ENCODE data around the gene HRAS.

Gene HRAS

DNA sequence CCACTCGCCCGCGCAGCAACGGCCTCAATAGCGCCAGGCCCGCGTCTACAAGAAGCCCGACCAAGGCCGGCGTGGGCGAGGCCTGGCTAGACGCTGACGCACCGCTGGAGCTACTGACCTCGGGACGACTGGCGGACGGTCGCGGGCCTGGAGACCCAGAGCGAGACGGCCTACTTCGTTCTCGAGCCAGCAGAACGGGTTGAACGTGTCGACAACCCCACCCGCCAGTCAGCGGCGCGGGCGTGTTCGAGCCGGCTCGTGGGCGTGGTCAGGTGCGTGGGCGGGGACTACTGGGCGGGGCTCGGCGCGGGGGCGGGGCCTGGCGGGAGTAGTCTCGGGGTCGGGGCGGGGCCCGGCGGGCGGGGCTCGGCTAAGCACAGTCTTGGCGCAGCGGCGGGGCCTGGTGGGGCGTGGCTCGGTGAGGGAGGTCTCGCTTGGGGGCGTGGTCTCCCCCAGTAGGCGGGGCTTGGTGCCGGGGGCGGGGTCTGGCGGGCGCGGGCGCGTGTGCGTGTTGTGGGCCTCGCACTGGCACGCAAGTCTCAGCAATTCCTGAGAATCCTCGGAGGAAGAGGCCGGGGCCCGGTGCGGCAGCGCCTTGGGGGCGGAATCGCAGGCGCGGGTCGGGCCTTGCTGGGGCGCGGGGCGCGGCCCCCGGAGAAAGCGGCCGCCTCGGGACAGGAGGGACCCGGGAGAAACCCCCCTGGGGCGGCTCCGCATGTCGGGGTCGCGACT is 28.2 kb downstream of the HRAS start, which contains the start of gene RNH1:
Gene RNH1 (minus strand): TSS at position 248 of the 732 bp plus-strand sequence. CDS start 5,080 bp downstream, outside the sequence.
- DNase-seq: peak; percentile 66

DNA sequence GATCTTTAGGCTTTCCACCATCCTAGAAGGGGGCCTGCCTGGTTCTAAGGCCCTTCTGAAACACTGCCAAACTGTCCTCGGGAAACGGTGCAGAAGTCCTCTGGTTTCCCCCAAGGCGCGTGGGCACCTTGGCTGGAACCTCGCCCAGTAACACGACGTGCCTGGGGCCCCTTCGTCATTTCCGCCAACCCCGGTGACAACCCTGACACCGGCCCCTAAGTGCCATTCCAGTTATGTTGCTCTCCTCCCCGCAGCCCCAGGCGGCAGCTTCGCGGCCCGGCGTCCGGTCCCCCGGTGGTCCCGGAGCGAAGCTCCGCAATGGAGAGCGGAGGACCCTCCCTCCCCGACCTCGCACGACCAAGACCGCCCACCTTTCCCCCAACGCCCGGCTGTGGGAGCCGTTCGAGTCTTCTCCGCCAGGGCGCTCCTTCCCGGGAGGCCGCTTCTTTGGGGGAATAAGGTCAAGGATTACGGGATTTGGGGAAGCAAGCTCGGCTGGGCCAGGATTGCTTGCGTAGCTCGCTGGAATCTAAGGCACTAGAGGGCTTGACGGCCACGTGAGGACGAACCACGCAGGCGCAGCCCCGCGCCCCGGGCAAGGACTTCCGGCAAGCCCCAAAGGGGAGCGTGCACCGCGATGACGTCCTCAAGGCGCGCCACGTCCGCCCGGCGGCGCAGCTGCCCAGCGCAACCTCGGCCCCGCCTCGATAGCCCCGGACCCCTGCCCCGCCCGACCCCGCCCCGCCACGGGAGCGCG is 29.0 kb downstream of the HRAS start:
- DNase-seq: peak; percentile 81

DNA sequence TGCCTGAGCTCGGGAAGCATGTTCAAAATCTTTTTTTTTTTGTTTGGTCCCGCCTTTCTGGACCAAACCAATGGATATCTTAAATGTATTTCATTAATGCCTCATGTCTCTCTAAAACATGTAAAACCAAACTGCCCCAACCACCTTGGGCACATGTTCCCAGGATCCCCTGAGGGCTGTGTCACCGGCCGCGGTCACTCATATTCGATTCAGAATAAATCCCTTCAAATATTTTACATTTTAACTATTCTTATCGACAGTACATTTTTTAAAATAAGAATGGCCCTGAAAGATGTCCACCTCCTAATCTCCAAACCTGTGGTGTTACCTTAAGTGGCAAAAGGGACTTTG is 30.4 kb downstream of the HRAS start:
- no peak for DNase-seq

DNA sequence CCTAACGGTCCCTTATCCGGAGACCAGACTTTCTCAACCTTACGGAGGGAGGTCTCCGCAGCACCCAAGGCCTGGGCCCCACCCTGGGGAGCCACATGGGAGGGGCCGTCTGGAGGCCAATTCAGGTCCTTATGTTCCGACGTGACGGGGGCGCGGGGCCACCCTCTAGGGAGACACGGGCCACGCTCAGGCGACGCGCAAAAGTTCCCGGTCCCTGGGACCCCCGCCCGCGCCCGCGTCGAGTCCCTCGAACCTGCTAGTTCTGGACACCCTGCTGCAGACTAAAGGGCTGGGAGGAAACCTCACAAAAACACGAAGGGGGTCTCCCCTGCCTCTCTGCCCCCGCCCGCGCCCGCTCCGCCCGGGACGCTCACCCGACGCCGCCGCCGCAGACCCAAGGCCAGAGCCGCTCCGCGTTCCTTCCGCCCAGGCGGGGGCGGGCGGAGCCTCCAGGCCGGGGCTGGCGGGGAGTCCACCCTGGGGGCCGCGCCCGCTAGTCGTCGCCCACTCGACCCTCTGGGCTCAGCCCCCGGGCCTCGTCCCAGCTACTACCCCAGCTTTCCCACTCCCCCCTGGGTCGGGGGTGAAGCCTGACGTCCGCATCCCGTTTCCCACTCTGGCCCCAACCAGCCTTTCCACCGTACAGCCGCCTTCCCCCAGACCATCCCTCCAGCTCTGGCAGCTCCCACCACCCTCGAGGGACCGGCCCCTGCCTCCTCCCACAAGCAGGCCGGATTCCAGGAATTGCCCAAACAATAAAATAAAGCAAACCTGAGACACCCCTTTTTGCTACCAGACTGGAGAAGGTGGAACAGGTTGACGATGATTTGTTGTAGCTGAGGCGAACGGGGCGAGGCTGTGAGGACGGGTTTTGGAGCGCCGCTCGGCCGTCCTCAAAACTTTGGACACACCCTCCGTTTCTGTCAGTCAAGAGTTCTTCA is 31.1 kb downstream of the HRAS start:
- DNase-seq: no peak

DNA sequence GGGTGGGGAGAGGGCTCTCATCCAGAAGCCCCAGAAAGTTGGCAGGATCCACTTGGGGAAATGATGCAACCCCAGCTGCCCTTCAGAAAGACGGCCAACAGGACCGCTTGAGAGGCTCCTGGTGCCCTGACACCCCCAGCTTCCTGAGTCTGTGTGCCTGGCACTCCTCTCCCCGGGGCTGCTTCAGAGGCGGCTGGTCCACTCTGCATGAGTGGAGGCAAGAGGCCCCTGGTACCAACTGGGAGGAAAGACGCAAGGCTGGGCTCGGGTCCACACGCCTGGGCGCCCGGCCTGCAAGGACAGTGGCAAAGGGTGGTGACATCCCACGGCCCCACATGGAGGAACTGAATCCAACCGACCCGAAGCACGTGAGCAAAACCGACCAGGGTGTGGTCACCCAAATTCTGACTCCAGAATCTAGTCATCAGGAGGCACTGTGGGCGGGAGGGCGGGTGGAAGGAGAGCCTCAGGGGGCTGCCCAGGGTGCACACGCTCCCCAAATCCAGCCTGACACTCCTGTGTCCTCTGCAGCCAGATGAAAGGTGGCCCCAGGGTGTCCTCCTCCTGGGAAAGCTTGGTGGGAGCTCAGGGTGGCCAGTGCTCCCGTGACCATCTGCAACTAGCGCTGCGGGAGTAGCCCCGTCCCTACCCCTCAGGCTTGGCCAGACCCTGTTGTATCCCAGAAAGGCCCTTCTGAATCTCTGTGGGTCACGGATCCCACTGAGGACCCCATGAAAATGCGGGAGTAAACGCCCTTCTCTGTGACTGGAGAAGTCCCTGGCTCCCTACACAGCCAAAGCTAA is 32.0 kb downstream of the HRAS start:
- DNase-seq: no peak

DNA sequence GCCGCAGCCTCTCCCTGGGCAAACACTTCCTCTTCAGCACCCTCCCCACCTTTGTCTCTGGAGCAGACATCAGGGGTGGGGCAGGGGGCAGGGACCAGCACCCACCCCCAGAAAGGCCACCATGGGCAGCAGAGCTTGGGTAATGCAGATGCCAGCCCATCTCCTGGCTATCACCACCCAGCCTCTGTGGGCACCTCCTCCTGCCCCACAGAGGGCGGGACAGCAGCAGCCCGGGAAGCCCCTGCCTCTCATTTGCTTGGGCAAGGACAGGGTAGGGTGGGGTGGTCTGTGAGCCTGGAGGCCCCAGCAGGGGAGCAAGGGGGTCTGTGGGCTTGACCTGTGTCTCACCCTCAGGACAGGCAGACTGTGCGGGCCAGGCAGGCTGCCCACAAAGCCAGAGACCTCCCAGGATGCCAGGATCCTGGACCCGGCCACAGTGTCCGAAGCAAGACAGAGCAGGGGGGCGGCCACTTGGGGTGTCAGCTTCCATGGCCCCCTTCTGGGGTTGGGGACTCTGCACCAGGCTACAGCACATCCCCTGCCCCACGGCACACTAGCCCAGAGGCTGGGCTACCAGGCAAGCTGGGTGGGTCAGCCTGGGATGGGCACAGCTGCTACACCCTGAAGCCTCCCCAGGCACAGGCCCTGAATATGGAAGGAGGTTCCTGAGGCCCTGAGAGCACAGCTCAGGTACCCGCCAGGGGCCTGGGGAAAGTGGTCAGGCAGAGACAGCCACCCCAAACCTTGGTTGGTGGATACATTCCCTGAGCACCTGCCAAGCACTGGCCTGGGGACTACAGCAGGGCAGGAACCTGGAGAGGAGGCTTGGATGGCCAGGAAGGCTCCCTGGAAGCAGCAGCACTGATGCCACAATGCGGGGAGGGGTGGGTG is 32.8 kb downstream of the HRAS start:
- DNase-seq: no peak

DNA sequence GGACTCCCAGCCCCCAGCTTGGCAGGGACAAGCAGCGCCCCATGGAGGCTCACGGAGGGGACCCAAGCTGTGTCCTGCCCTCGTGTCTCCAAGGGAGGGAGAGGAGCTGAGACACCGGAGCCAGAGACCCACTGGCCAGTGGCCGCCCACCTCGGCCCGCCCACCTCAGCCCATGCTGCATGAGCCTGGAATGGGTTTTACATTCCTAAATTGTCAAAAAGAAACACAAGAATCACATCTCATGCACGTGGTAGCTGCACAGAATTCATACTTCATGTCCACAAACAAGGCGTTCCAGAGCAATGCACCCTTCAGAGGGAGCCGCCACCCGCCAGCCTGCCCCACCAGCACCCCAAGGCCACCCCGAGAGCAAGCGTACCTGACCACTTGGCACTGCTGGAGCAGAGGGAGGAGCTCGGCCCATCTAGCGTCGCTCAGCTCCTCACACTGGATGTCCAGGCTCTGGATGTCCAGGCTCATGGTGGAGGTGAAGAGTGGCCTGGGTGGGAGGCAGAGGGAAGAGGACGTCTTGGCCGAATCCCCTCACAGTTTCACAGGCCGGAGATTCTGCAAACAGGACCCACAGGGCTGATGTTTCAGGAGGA is 33.6 kb downstream of the HRAS start:
- no peak for DNase-seq

DNA sequence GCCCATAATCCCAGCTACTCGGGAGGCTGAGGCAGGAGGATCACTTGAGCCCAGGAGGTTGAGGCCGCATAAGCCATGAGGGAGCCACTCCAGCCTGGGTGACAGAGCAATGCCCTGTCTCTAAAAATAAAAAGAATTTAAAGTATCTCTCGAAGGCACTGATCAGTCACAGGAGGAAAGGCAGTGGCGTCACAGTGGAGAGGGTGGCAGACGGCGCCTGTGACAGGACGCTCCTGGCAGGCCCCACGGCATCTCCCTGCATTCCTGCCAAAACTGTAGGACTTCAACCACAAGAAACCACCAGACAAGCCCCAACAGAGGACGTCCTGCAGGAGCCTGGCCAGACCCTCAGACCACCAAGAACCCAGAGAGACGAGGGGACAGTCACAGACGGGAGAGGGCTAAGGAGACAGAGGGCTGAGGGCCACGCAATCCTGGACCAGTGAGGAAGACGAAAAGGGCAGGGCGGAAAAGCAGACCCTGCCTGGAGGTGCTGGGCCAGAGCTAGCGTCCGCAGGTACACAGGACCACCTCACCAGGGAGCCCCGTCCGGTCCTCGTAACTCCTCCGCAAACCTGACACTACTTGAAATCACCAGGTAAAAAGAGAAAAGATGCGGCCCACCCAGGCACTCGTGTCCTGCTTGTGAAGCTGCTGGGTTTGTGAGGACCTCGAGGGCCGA is 34.2 kb downstream of the HRAS start:
- no peak for DNase-seq

DNA sequence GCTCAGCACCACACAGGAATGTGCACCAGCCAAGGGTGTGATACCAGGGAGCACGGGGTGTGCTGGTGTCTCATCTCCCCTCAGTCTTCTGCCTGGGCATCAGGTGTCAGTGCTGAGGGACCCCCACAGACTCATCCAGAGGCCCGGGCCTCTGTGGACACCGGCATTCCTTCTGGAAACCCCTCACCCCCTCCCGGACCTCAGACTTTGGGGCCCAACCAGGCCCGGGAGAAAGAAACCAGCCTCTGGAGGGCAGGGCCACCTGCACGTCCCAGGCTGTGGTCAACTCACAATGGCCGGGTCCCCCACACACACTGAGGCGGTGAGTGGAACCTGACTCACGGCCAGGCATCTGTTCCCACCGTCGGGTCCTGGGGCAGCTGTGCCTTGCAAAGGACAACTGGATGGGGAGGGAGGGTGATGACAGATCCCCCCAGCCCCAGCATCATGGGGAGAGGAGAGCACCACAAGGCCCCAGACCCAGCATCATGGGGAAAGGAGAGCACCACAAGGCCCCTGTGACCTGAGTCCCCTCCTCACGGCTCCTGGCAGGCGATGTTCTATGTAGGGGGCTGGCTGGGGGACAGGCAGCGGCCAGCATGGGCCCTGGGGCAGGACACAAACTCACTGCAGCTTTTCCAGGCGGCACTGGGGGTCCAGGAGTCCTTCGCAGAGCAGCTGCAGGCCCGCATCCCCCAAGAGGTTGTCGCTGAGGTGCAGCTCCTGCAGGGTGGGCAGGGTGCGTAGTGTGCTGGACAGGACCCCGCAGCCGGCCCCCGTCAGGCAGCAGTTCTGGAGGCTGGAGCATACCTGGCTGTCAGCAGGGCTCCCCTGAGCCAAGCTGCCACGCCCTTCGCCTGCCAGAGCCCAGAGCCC is 35.9 kb downstream of the HRAS start:
- no peak for DNase-seq

DNA sequence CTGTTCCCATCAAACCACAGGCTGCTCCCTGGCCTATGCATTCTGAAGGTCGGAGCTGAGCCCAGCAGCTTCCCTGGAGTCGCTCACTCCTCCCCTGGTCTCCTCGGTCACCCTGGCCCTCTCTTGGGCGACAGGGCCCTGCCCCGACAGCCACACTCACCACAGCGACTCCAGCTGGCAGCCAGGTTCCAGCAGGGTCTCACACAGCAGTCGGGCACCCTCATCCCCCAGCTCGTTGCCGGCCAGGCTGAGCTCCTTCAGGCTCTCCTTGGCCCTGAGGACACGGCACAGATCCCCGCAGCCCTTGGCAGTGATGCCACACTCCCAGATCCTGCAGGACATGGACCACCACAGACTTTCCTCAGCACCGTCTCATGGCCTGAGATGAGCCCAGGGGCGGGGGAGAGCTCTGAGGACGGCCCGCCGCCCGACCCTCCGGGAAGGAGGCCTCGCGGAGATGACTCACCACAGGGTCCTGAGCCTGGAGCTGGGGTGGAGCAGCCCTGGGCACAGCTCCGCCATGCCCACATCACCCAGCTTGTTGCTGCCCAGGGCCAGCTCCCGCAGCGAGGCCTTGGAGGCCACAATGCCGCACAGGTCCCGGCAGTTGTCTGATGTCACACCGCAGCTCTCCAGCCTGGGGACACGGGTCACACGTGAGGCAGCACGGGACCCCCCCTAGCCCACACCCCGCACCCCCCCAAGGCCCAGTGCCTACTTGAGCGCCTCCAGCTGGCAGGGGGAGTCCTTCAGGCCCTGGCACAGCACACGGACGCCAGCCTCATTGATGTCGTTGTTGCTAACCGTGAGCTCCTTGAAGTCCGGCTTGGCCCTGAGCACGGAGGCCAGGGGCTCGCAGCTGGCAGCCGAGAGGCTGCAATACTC is 36.8 kb downstream of the HRAS start:
- DNase-seq: no peak

DNA sequence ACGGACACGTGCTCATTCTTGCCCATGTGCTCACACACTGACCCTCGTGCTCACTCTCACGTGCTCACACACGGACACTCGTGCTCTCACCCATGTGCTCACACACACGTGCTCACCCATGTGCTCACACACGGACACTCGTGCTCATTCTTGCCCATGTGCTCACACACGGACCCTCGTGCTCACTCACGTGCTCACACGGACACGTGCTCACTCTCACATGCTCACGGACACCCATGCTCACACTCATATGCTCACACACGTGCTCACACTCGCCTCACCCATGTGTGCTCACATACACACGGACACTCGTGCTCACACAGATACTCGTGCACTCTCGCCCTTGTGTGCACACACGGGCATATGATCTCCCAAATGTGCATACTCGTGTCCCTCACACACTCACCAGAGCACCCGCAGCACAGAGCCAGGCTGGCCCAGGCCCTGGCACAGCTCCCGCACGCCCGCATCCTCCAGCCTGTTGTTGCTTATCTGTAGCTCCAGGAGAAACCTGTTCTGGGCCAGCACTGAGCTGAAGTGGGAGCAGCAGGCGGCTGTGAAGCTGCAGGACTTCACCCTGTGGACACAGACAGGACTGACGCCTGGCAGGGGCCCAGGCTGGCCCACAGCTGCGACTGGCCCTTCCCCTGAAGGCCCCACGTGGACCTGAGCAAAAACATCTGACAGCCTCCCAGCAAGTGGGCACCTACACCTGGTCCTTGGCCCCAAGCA is 37.6 kb downstream of the HRAS start:
- no peak for DNase-seq

DNA sequence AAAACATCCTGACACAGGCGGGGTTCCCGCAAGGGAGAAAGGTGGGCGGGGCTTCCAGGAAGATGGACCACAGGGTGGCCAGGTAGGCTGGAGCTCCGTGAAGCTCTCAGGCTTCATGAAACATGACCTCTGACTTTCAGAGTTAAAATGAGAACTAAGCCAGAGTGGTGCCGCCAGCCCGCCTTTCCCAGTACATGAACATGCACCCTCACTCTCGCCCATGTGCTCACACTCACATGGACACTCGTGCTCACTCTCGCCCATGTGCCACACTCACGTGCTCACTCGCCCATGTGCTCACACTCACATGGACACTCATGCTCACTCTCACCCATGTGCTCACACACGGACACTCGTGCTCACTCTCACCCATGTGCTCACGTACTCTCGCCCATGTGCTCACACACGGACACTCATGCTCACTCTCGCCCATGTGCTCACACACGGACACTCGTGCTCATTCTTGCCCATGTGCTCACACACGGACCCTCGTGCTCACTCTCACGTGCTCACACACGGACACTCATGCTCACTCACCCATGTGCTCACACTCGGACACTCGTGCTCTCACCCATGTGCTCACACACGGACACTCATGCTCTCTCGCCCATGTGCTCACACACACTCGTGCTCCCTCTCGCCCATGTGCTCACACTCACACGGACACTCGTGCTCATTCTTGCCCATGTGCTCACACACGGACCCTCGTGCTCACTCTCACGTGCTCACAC is 38.4 kb downstream of the HRAS start:
- no peak for DNase-seq

DNA sequence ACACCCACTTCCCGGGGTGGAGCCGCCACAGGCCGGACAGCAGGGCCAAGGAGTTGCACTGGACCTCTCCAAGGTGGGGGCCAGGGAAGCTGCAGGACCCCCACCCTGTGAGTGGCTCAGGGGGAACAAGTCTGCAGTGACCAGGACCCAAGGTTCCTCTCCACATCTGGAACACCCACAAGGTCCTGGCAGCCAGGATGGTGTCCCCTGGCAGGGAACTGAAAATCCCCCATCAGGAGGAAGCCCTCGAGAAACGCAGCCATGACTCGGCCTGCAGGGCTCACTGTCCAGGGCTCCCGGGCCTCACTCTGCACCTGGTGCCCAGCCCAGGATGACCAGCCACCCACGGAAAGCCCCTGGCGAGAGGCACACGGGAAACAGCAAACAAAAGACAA is 39.8 kb downstream of the HRAS start:
- no peak for DNase-seq

DNA sequence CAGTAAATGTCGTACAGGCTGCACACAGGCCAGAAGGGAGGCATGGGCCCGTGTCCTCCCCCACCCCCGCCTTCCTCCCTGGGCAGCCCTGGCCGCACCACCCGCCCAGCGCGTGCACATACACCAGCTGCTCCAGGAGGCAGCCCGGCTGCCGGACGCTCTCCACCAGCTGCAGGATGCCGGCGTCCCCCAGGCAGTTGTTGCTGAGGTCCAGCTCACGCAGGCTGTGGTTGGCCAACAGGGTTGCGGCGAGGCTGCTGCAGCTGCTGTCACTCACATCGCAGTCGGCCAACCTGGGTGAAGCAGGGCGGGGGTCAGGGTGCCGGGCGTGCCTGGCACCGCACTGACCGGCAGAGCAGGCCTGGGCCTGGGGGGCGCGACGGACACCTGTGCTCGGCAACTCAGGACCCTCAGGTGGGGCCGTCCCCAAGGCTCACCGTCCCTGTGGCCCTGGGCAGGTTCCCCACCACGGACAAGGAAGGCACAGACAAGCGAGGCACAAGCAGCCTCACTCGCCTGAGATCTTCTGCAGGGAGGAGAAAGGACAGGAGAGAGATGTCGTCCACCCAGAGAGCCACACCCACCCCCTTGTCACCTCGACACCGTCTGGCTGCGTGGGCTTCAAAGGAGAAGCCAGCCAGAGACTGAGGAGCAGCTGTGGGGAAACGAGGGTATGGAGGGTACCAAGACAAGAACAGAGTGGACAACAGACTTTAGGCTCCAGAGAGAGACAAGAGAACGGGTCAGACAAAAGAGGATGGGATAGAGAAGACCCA is 40.4 kb downstream of the HRAS start:
- DNase-seq: no peak

DNA sequence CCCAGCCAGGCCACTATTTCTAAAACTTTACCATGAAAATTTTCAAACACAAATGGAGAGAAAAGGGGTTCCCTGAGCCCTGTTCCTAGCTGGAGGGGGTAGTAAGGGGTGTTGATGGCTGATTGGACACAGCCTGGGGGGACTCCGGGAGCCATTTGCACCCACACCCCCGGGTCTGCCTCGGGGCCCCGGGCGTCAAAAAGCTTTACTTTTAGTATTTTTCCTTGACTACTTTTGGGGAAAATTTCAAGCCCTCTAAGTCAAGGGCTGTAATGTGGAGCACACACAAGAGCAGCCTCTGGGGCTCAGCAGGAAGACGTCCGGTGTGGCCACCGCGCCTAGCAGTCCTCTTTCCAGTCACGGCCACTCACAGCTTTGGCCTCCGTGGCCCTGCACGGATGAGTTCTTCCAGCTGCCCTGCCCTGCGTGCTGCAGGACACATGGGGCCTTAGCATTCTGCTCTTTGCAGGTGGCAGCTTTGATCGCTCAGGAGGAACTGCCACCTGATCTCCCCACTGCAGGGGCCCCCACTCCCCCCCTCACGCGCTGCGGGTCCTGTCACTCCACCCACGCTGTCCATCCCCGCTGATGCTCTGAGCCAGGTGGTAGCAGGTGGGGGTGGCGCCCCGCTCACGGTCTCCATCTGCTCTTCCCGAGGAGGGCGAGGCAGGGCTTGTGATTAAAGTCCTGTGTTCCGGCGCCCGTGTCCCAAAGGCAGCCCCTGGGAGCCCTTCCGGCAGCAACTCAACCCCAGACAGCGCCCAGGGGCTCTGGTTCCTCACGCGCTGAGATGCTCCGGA is 42.7 kb downstream of the HRAS start:
- DNase-seq: peak; percentile 56
